HCT116 (cell line): Measurements from ENCODE around the gene PLCB1. TPM values are rescaled to one million over a fixed set of nuclear protein-coding genes. Genes with fewer than 3 reads are reported as not detected.

Experiments used
- ATAC-seq: fragments of 200-7000 bp; cut with Tn5 transposase; 2 replicates; pipeline ENCODE4 v1.9.1; 2020; ENCODE audit warnings: mild to moderate bottlenecking, moderate library complexity
- BruUV-seq: library from RNA; stranded (reverse); fragments of 400-500 nt; replicated peaks from 2 replicates; lab custom pipeline; 2021; lab: Mats Ljungman, UMichigan
- CTCF ChIA-PET: fragments of 300-600 bp; sonication (Branson Sonifier 250); formaldehyde crosslinking; loops from one replicate; lab custom pipeline; 2021; ENCODE audit warnings: antibody characterized with exemption; lab: Charles Lee
- POLR2A ChIA-PET: fragments of 300-600, 350-600 bp; sonication (Branson Sonifier 250); formaldehyde crosslinking; loops from one replicate; lab custom pipeline; 2021; ENCODE audit warnings: antibody characterized with exemption; lab: Charles Lee
- RAD21 ChIA-PET, 2 experiments: fragments of 300-600 bp; sonication (Branson Sonifier 250); formaldehyde crosslinking; loops; one replicate each; lab custom pipeline; 2023; ENCODE audit warnings: low total read pairs in 2 of 2; ENCODE audit not compliant: uncharacterized antibody in 2 of 2, unreplicated experiment in 2 of 2, low non-redundant PET in 1 of 2; lab: Charles Lee
- DNase-seq: peaks from one replicate; pipeline ENCODE4 v3.0.0-alpha.2; 2010; ENCODE audit warnings: low read depth, low spot score
- H2AFZ ChIP-seq: fragments of 200-600 bp; shearing (Covaris generic), sonication (generic); 2 replicates; pipeline ENCODE4 v1.6.1; 2017; ENCODE audit warnings: low read depth, mixed run types, mixed read lengths, antibody characterized with exemption, low read length; ENCODE audit not compliant: poor library complexity, severe bottlenecking
- H3K27ac ChIP-seq: 2 replicates; pipeline ENCODE4 v1.5.1; 2012; ENCODE audit warnings: low read depth, low read length
- H3K27me3 ChIP-seq: fragments of 200-600 bp; sonication (generic); 2 replicates; pipeline ENCODE4 v1.6.1; 2016; ENCODE audit warnings: mixed run types, low read length, mixed read lengths; ENCODE audit not compliant: insufficient read depth
- H3K36me3 ChIP-seq, 2 experiments: fragments of 200-500 bp in 1 of 2; fragments of 200-600 bp in 1 of 2; sonication (Bioruptor generic) in 1 of 2; sonication (generic) in 1 of 2; 2 replicates each; pipeline versions ENCODE4 v1.5.1 to v1.6.1; 2014 to 2016; ENCODE audit warnings: low read length in 2 of 2, inconsistent platforms in 1 of 2, mixed read lengths in 1 of 2, mixed run types in 1 of 2; ENCODE audit not compliant: insufficient read depth in 2 of 2, control insufficient read depth in 1 of 2
- H3K4me1 ChIP-seq, 2 experiments: fragments of 200-600 bp in 1 of 2; sonication (generic) in 1 of 2; 2 replicates each; pipeline versions ENCODE4 v1.5.1 to v1.6.1; 2012 to 2017; ENCODE audit warnings: low read length in 2 of 2, inconsistent platforms in 1 of 2, mild to moderate bottlenecking in 1 of 2, mixed read lengths in 1 of 2, mixed run types in 1 of 2, moderate library complexity in 1 of 2; ENCODE audit not compliant: insufficient read depth in 2 of 2, control insufficient read depth in 1 of 2
- H3K4me2 ChIP-seq: fragments of 200-600 bp; sonication (generic); 2 replicates; pipeline ENCODE4 v1.6.1; 2017; ENCODE audit warnings: mixed run types, low read length, mixed read lengths
- H3K4me3 ChIP-seq, 2 experiments: fragments of 200-600 bp in 1 of 2; sonication (generic) in 1 of 2; replicated peaks in 1 of 2; 2 replicates each; pipeline ENCODE4 v1.5.1; 2011 to 2016; ENCODE audit warnings: low read length in 2 of 2, control low read depth in 1 of 2, low read depth in 1 of 2, mild to moderate bottlenecking in 1 of 2, mixed read lengths in 1 of 2, mixed run types in 1 of 2
- H3K79me2 ChIP-seq: fragments of 200-600 bp; sonication (generic); 2 replicates; pipeline ENCODE4 v1.6.1; 2017; ENCODE audit warnings: mild to moderate bottlenecking, mixed run types, low read length, moderate library complexity, mixed read lengths; ENCODE audit not compliant: insufficient read depth
- H3K9ac ChIP-seq: fragments of 200-600 bp; sonication (generic); 2 replicates; pipeline ENCODE4 v1.6.1; 2016; ENCODE audit warnings: low read length, mixed read lengths
- H3K9me2 ChIP-seq: fragments of 200-600 bp; sonication (generic), shearing (Covaris generic); 2 replicates; pipeline ENCODE4 v1.6.1; 2017; ENCODE audit warnings: mixed run types, mild to moderate bottlenecking, moderate library complexity; ENCODE audit not compliant: insufficient read depth
- H3K9me3 ChIP-seq, 2 experiments: fragments of 200-500 bp in 1 of 2; fragments of 200-600 bp in 1 of 2; sonication (Bioruptor generic) in 1 of 2; sonication (generic) in 1 of 2; 2 replicates each; pipeline ENCODE4 v1.6.1; 2014 to 2017; ENCODE audit warnings: low read length in 2 of 2, mixed read lengths in 2 of 2, inconsistent platforms in 1 of 2, low read depth in 1 of 2, mild to moderate bottlenecking in 1 of 2, mixed run types in 1 of 2, moderate library complexity in 1 of 2; ENCODE audit not compliant: control insufficient read depth in 1 of 2, insufficient read depth in 1 of 2
- H4K20me1 ChIP-seq: fragments of 200-600 bp; sonication (generic), shearing (Covaris generic); 2 replicates; pipeline ENCODE4 v1.6.1; 2017; ENCODE audit warnings: mixed run types, mild to moderate bottlenecking, moderate library complexity; ENCODE audit not compliant: insufficient read depth
- CEBPB ChIP-seq: IDR thresholded peaks from 2 replicates; pipeline ENCODE4 v1.6.1; 2012; ENCODE audit warnings: low read depth
- EGR1 ChIP-seq: IDR thresholded peaks from 2 replicates; pipeline ENCODE4 v1.6.1; 2012; ENCODE audit warnings: low read depth
- FOSL1 ChIP-seq: IDR thresholded peaks from 2 replicates; pipeline ENCODE4 v1.6.1; 2012; ENCODE audit warnings: low read depth
- JUND ChIP-seq: IDR thresholded peaks from 2 replicates; pipeline ENCODE4 v1.6.1; 2012
- POLR2A ChIP-seq: IDR thresholded peaks from 2 replicates; pipeline ENCODE4 v1.7.0; 2011; ENCODE audit warnings: borderline replicate concordance; ENCODE audit not compliant: insufficient read depth, insufficient read length; ENCODE audit errors: extremely low read depth
- POLR2AphosphoS5 ChIP-seq: IDR thresholded peaks from 2 replicates; pipeline ENCODE4 v1.6.1; 2011; ENCODE audit warnings: mild to moderate bottlenecking, low read depth, low read length, moderate library complexity
- SIN3A ChIP-seq: IDR thresholded peaks from 2 replicates; pipeline ENCODE4 v1.6.1; 2012; ENCODE audit warnings: low read depth
- SP1 ChIP-seq: IDR thresholded peaks from 2 replicates; pipeline ENCODE4 v1.6.1; 2012; ENCODE audit warnings: low read depth
- SRF ChIP-seq: IDR thresholded peaks from 2 replicates; pipeline ENCODE4 v1.6.1; 2012; ENCODE audit warnings: low read depth
- ZFX ChIP-seq: fragments of 450-650 bp; IDR thresholded peaks from 2 replicates; pipeline ENCODE4 v1.6.1; 2017
- ZNF274 ChIP-seq: fragments of 200-500 bp; sonication (Bioruptor generic); IDR thresholded peaks from 2 replicates; pipeline ENCODE4 v1.6.1; 2014; ENCODE audit warnings: mild to moderate bottlenecking, low read depth, low read length, inconsistent platforms
- intact Hi-C: fragments of 100-400 bp; cut with micrococcal nuclease; formaldehyde crosslinking; loops from 2 replicates; pipeline ENCODE4 v1.10.0; 2022
- total RNA-seq: library from RNA; stranded (reverse); gene quantifications from one replicate; pipeline ENCODE4 v1.2.1, GENCODE V29; 2021; ENCODE audit not compliant: unreplicated experiment
- TF ChIP-seq, protein P1 (sequence below): IDR thresholded peaks from 2 replicates; pipeline ENCODE4 v1.6.1; 2012; ENCODE audit warnings: low read depth
- TF ChIP-seq, protein P2 (sequence below), 3 experiments: fragments of 200-600 bp in 1 of 3; sonication (generic) in 1 of 3; IDR thresholded peaks in 2 of 3; conservative IDR thresholded peaks in 1 of 3; 2 replicates each; pipeline ENCODE4 v1.5.1; 2012 to 2017; ENCODE audit warnings: low read depth in 2 of 3, low read length in 2 of 3, antibody characterized with exemption in 1 of 3, borderline replicate concordance in 1 of 3, control low read depth in 1 of 3, mild to moderate bottlenecking in 1 of 3, mixed read lengths in 1 of 3, mixed run types in 1 of 3, moderate library complexity in 1 of 3; ENCODE audit not compliant: insufficient read depth in 1 of 3
- TF ChIP-seq, protein P3 (sequence below): IDR thresholded peaks from 2 replicates; pipeline ENCODE4 v1.6.1; 2012

PLCB1 gene
- total RNA-seq, 1 experiment from 2014 or later, result 15.8 TPM

DNA sequence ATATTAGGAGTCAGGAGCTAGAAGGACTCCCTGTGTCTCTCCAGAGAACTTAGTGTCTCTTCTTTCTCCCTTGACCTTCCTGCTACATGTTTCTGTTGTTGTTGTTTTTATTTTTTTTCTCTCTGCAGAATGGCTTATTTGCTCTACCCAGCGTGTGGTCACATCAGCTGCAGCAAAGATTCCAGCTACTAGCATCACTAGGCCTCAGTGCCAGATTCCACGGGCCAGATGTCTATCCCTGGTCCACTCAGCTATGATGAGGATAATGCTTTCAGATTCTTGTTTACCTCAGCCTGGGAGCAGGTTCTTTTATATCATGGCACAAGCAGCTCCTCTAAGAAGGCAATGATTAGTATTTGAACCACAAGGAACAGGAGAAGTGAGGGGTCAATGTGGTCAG lies 110.0 kb downstream of the PLCB1 start:
- H3K36me3 ChIP-seq, result no peaks in the 10 kb centered on the region
- TF ChIP-seq ZNF274 (no peak), SRF (no peak), ZFX (no peak), CEBPB (no peak), POLR2A (no peak), JUND (no peak), SIN3A (no peak), POLR2AphosphoS5 (no peak), FOSL1 (no peak), EGR1 (no peak), SP1 (no peak)
- TF ChIP-seq, protein P1, sequence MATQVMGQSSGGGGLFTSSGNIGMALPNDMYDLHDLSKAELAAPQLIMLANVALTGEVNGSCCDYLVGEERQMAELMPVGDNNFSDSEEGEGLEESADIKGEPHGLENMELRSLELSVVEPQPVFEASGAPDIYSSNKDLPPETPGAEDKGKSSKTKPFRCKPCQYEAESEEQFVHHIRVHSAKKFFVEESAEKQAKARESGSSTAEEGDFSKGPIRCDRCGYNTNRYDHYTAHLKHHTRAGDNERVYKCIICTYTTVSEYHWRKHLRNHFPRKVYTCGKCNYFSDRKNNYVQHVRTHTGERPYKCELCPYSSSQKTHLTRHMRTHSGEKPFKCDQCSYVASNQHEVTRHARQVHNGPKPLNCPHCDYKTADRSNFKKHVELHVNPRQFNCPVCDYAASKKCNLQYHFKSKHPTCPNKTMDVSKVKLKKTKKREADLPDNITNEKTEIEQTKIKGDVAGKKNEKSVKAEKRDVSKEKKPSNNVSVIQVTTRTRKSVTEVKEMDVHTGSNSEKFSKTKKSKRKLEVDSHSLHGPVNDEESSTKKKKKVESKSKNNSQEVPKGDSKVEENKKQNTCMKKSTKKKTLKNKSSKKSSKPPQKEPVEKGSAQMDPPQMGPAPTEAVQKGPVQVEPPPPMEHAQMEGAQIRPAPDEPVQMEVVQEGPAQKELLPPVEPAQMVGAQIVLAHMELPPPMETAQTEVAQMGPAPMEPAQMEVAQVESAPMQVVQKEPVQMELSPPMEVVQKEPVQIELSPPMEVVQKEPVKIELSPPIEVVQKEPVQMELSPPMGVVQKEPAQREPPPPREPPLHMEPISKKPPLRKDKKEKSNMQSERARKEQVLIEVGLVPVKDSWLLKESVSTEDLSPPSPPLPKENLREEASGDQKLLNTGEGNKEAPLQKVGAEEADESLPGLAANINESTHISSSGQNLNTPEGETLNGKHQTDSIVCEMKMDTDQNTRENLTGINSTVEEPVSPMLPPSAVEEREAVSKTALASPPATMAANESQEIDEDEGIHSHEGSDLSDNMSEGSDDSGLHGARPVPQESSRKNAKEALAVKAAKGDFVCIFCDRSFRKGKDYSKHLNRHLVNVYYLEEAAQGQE, result no peak
- TF ChIP-seq, protein P2, sequence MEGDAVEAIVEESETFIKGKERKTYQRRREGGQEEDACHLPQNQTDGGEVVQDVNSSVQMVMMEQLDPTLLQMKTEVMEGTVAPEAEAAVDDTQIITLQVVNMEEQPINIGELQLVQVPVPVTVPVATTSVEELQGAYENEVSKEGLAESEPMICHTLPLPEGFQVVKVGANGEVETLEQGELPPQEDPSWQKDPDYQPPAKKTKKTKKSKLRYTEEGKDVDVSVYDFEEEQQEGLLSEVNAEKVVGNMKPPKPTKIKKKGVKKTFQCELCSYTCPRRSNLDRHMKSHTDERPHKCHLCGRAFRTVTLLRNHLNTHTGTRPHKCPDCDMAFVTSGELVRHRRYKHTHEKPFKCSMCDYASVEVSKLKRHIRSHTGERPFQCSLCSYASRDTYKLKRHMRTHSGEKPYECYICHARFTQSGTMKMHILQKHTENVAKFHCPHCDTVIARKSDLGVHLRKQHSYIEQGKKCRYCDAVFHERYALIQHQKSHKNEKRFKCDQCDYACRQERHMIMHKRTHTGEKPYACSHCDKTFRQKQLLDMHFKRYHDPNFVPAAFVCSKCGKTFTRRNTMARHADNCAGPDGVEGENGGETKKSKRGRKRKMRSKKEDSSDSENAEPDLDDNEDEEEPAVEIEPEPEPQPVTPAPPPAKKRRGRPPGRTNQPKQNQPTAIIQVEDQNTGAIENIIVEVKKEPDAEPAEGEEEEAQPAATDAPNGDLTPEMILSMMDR (IDR thresholded peaks at IDR 0.05 in 2 of 3, conservative IDR thresholded peaks at IDR 0.05 in 1 of 3; ENCODE audit: borderline replicate concordance in 1 of 3, insufficient read depth in 1 of 3, low read depth in 2 of 3, low read length in 2 of 3), result no peak
- TF ChIP-seq, protein P3, sequence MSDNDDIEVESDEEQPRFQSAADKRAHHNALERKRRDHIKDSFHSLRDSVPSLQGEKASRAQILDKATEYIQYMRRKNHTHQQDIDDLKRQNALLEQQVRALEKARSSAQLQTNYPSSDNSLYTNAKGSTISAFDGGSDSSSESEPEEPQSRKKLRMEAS, result no peak
- H3K9me2 ChIP-seq, result no peaks in the 10 kb centered on the region
- no peak for DNase-seq
- BruUV-seq, result no TSS peak
- no peaks in the 10 kb centered on the region for H3K79me2 ChIP-seq
- no peaks in the 10 kb centered on the region for H4K20me1 ChIP-seq
- H3K9ac ChIP-seq, result no peak overlapping the region
- no peaks in the 10 kb centered on the region for H3K4me1 ChIP-seq
- POLR2A ChIA-PET, result no interaction called here
- RAD21 ChIA-PET, result no interaction called here
- H3K4me3 ChIP-seq, result no peak overlapping the region
- intact Hi-C loops, result no loop called here
- H3K27ac ChIP-seq, result no peak overlapping the region
- H3K9me3 ChIP-seq, result no peaks in the 10 kb centered on the region
- CTCF ChIA-PET, result no interaction called here
- H2AFZ ChIP-seq, result no peak overlapping the region
- H3K27me3 ChIP-seq, result no peaks in the 10 kb centered on the region
- no peak overlapping the region for H3K4me2 ChIP-seq
- no peak for ATAC-seq
